UCSD-AML1 (cell line): Measurements from ENCODE around the gene RBM18.

ENCODE experiments used
- DNase-seq: peaks from one replicate; lab custom pipeline; 2025; ENCODE audit not compliant: unreplicated experiment; lab: John Stamatoyannopoulos, UW

RBM18 gene

DNA sequence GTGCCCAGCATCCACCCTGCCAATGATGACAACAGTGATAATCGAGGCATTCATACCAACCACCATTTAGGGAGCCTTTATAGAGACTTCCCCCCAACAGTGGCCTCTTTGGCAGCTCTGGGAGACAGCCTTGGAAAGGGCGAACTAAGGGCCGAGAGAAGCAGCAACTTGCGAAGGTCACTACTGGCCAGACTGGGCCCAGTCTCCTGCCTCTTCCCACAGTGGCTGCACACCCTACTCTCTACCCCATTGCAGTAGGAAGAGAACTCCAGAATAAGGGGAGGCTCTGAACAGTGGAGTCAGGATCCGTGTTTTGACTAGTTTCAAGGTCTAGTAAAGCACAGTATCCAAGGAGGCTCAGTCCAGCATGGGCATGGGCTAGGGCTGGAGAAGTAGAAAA, 41.2 kb downstream of the RBM18 start:
- DNase-seq, result no peak

DNA sequence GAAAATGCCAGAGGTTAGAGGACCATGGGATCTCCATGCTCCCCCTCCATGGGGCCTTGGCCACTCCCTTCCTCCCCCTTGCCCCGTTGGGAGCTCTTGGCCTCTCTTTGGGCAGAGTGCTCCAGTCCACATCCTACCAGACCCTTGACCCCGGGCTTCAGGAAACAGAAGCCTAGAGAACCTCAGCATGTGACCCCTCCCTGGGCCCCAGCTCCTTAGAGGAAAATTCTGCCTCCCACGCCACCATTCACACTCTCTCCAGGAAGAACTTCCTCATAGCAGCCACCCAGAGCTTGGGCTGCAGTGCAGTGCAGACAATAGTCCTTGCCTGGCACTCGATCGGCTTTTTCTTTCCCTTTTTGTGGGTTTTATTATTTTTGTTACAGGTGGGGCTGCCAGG, 41.8 kb downstream of the RBM18 start:
- peak; percentile 38 for DNase-seq

DNA sequence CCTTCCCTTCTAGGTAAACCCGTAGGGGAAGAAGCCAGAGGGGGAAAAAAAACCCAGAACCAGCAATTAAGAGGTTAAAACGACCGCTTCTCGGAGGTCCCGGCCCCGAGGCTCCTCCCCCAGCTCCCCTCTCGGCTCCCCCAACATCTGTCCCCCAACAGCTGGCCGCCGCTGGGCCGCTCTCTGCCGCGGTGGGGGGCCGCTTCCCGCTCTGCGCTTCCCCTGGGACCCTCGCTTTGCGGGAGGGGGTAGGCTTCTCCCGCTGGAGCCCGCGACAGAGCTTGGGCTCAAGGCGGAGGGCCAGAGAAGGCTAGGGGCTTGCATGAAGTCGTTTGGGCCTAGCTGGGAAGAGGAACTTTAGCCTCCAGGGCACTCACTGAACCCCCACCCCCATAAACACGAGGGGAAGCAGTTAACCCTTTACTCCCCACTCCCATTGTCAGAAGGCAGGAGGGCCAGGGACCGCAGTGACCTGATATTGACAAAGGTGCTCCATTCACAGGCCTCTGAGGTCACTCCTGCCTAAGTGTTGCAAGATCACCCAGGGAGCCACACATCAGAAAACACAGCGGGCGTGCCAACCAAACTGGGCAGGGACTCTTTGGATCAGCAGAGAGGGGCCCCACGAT, 43.3 kb downstream of the RBM18 start:
- no peak for DNase-seq

DNA sequence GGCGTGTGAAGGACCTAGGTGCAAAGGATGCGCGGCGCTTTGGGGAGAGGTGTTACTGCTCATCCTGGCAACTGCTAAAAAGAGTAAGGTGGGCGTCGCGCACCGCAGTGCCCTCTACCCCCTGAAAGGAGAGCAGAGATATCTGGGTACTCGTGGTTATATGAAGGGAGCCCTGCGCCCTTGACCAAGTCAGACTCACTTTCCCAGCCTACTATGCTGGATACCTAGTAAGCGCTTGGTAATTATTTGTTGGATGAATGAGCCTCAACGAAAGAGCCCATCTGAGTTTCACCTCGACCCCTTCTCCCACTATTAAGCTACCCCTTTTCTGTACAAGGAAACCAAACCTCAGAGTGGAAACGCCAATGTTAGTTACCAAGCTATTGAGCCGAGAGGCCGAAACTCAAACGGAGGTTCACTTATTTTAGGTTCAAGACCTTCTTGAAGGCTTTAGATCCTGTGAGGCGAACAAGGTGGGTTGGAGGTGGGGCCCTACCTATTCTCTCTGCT, 43.9 kb downstream of the RBM18 start:
- no peak for DNase-seq

DNA sequence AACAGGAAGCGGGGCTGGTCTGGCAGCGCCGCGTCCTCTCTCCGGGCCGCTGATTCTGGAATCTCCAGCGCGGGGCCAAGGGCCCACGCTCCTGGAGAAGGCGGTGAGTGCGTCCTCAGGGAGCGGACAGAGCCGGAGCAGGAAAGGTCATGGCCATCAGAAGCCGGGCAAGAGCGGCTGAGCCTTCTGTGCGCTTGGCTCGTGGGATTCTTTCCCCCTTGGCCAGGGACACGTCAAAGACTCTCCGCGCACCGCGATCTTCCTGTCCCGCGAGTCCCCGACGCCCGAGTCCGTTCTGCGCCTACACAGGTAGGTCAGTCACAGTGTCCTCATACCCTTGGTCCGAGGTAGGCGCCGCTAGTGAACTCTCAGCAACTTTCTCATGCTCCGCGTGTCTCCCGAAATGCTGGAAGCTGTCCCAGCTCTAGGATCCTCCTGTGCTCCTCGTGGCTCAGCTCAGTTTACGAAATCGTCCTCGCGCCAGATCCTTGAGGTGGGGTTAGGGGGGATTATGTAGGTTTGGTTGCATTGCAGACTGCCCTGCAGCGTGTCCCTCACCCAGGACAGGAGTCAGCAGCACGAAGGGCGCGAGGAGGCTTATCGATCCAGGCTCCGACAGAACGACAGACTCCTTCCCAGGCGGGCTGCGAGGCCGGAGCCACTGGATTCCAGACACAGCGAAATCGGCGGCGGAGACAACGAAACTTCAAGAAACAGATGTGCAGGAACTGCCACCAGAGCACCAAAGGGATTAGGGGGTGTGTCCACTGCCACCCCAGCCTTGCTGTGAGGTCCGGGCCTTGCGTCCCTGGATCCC, 44.6 kb downstream of the RBM18 start:
- no peak for DNase-seq

DNA sequence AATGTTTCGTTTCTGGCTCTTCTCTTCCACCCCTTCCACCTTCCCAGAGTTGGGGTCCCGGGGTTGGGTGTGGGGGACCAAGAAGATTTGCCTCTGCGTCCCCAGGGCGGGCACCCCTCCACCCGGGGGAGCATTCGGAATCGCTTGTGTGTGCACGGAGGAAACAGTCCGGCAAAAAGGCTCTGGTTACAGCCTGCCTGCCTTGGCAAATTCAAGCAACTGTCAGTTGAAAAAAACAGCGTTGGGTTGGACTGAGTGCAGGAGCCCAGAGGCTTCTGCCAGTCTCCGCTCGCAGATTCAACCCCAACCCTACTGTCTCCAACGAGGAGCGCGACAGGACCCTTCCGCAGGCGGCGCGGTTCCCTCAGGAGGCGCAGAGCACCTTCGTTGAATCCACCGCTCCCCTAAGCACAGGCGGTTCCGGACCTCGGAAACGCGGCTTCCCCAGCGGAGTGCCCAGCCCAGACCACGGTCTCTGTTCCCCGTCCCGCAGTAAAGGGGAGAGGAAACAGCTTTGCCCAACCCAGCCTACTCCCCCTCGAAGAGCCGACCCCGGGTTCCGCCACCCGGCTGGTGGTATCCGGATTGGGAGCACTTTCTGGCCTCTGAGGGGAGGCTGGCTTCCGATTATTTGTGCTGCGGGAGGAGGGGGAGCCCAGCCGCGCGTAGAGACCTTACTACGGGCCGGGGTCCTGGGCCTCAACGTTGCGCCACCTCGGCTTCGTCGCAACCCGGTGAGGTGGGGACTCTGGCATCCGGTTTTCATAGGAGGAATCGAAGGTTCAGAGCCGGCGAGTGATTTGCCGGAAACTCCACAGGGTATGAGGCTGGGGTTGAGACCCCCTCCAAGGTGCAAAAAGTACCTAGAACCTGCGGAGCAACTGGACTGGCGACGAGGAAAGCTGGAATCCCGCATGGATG, 45.4 kb downstream of the RBM18 start:
- peak; percentile 90 for DNase-seq

DNA sequence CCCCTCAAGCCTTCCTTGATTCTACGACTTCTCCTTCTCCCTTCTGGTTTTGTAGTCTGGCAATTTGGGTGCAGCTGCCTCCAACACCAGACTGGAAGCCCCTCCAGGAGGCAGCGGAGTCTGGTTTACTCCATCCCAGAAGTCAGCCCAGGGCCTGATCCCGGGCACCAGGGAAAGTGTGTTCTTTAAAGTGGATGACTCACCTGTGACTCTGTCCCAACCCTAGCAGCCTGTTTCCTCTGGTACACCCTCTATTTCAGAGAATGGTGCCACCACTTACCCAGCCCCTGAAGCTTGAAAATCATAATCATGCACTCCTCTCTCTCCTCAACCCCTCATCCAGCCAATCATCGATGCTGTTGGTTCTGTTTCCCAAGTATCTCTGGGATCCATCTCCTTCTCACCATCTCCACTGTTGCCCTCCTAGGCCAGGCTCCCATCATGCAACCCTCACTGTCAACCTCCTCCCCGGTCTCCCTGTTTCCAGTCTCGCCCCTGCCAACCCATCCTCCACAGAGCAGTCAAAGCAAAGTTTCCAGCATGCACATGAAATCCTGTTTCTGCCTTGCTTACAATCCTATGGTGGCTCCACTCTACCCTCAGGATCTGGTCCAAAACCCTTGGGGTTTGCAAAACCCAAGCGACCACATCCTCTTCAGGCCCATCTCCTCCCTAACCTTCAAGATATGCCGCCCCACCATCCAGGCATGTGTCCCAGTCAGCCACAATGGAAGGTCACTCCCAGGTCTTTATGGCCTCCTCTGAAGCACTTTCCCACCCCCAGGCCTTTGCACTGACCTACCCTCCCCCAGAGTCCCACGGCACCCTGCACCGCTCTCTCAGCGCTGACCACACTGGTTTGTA, 46.3 kb downstream of the RBM18 start:
- peak; percentile 63 for DNase-seq

DNA sequence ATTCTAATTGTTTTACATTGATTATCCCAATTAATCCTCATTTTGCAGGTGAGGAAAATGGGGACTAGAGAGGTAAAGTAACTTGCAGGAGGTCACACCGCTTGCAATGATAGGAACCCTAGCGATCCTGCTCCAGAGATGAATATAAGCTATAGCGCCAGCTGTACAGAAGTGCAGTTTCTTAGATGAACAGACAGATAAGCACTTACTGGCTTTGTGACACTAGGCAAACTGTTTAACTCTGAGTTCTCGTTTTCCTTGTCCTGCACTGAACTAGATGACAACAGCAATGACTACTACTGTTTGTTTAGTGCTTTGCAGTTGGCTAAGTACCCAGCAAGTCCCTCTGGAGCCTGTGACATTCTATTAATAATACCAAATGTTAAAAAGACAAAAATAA, 47.0 kb downstream of the RBM18 start:
- DNase-seq, result no peak

DNA sequence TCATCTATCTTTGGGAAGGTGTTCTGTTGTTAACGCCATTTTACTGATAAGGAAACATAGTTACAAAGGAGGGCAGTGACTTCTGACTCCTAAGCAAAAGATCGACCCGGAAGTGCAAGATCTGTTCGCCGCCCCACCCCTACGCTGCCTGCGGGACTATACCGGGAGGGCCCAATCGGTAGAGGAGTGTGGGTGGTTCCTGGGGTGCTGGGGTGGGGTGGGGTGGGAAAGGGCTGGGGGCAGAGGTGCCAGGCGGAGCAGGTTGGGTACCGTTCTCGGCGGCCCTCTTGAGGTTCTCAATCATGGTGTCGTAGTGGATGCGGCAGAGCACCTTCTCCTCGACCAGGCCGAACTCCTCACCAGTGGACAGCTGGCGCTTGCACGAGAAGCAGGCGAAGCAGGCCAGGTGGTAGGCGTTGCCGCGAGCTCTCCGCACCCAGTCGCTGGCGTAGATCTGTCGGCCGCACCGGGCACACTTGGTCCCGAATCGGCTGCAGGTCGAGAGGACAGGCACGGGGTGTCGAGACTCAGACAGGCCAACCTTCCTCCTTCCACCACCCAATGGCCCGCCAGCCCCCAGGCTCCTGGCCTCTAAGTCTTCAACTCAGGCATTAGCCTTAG, 47.7 kb downstream of the RBM18 start:
- no peak for DNase-seq

DNA sequence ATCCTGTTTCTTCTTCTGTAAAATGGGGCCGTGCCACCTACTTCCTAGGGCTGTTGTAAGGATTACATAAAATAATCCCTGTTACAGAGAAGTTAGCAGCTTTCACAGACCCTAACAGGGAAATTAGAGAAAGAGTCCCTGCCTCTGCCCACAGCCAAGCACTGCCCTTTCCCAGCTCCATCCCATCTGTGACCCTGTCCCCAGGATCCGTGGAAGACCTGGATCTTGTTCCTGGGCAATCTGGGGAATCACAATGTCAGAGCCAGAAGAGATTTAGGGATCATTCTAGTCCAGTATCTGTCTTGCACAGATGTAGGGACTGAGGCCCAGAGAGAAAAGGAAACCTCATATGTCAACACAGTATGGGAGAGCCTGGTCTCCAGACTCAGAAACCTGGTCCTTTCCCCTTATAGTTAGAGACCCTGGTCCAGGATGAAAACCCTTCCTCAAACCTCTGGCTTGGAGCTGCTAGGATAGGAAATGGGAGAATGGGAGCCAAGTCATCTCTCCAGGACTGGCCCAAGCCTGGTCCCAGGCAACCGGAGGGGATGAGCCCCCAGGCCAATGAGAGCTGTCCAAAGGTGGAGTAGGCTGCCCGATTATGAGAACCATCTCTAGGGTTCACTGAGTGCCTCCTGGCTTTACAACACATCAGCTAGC, 48.4 kb downstream of the RBM18 start:
- no peak for DNase-seq

DNA sequence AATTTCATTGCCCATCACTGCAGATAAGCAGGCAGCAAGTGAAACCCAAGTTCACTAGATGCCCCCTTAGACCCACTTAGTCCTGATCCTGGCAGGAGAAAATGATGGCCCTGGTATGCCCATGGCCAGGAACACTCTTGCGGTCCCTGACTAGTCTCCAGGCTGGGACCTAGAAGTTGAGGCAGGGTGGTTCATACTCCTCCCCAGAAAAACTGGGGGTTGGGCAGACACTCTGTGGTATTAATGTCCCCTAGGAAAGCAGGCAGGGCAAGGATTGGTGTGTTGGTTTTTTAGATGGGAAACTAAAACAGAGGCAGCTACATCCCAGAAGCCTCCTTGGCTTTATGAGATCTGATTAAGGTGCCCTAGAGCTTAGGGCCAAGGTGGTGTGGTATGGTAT, 49.0 kb downstream of the RBM18 start:
- DNase-seq, result no peak

DNA sequence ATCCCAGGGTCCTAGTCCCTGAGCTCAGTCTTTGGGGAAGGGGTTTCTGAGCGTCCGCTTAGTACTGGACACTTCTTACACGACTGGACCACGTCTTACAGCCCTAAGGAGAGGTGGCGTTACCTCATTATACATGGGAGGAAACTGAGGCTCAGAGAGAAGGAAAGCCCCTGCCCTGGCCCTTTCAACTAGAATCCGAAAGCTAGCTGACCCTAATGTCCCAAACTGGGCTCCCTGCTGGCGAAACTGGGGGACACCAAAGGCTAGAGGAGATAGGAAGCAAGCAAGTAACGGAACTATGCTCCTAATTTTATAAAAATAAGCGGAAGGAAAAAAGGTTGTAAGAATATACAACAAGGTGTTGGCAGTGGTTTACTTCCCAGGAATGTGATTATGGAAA, 50.1 kb downstream of the RBM18 start:
- DNase-seq, result no peak

DNA sequence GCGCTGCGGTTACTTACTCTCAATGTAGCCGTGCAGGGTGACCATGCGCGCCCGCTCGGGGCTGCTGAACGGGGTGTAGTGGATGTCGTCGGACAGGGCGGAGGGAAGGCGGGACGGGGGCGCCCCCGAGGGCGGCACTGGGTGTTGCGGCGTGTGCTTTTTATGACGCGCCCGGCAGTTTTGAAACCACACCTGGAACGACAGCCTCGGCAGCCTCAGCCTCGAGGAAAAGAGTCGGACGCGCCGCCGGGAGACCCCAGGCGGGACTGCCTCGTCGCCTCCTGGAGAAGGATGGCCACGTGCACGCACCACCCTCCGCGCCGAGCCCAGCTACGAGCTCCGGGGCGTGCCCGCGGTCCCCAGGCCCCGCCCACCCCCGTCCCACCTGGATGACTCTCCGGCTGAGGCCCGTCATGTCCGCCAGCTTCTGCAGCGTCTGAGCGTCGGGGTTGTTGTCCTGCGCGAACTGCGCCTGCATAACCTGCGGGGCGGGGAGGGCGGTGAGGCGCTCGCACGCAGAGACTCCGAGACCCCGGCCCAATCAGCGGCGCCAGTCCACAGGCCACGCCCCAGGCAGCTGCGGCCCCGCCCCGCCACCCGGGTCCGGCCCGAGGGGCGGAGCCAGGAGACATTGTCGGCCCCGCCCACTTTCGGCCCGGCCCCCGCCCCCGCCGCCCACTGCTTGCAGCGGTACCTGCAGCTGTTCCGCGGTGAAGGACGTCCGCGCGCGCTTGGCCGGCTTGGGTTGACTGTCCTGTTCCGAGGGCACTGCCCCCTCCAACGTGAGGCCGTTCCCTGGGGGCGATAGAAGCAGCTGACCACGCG, 50.8 kb downstream of the RBM18 start:
- no peak for DNase-seq

DNA sequence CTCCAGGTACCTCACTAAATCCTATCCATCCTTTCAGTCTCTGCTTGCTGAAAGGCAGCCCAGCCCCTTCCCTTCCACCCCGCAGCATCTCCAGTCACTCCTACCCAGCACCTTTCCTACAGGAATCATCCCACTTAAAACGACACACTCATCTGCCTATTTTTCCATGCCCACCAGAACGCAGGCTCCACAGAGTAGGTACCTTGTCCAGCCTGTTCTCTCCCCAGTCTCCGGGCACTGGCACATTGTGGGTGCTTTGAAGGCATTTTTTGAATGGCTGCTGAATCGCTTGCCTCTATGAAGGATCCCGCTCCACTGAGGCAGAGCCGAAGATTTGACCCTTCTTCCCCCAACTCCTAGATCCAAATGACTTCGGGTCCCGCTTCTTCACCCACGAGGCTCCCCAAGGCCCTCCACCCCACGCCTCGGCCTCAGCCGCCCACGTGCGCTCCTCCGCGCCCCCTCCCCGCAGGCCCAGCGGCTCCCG, 51.5 kb downstream of the RBM18 start:
- no peak for DNase-seq

DNA sequence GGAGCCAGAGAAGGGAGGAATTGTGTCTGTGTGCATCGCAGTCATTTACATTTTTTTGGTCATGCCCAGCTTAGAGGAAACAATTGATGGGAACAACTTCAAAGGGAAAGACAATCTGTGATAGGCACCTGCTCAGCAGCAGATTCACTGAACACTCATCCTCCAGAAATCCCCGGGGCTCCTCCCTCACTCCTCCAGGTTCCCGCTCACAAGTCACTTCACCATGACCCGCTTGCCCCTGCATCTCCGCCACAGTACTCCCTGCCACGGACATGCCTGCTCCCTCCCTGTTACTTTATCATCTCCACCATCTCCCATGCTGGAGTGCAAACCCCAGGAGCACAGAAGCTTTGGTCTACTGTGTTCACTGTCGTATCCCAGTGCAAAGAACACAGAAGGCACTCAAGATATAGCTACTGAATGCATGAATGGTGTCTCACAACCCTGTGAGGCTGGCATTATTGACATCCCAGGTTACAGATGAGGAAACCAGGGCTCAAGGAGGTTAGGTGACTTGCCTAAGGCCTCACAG, 52.1 kb downstream of the RBM18 start:
- no peak for DNase-seq

DNA sequence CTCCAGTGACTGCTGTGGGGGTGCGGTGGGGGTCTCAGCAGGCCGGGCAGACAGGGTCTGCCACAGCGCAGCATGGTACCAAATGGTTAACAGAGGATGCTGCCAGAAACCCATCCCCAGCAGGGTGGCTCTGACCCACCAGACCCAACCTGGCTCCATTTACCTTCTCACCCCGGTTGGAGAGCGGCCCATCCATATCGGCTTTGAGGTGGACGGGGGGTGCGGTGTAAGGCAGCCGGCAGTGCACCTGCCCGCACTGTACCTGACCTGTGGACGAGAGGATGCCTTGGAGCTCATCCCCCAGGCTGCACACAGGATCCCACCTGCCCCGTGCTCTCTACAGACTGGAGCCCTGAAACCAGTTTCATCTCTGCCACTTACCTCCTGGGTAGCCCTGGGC, 55.2 kb downstream of the RBM18 start:
- no peak for DNase-seq

DNA sequence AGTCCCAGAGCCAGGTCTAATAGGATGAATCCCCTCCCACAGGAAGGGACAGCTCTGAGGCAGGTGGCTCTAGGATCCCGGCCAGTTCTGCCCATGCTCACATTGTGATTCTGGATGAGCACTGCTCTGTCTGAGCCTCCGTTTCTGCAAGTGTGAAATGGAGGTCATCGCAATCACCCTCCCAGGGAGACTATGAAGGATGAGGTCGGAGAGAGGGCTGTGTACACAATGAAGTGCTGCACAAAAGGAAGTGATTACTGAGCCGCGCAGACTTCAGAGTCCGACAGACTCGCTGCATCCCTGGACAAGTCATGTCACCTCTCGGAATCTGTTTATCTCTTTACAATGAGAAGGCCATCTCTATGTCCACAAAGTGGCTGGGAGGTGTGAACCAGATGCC, 57.5 kb downstream of the RBM18 start:
- no peak for DNase-seq
